ENCODE measurements around the gene CEBPG. TPM values are rescaled to one million over a fixed set of nuclear protein-coding genes. Genes with fewer than 3 reads are reported as not detected.

CEBPG gene
- total RNA-seq, 2 experiments from 2014 or later: 15.5 TPM

- no peak overlapping the region for H3K27ac ChIP-seq (ENCODE audit: low read depth in 1 of 2, low read length in 2 of 2)
- Mint-ChIP-seq H3K4me1 (ENCODE audit: low read depth) (no peaks in the 10 kb centered on the region), H3K36me3 (ENCODE audit: low read depth) (no peaks in the 10 kb centered on the region), H3K4me3 (no peak overlapping the region), H3K9me3 (no peaks in the 10 kb centered on the region), H3K27ac (no peak overlapping the region), H3K27me3 (peaks cover 71% of the 10 kb centered on the region)
- intact Hi-C loops (cut with DNase I, micrococcal nuclease): no loop called here
- H3K4me1 ChIP-seq (ENCODE audit: insufficient read depth, low read length): no peaks in the 10 kb centered on the region
- no peak overlapping the region for H3K4me3 ChIP-seq (ENCODE audit: low read length)
- DNase-seq (no peak), ATAC-seq (ENCODE audit: poor library complexity) (no peak)
- peaks cover 19 to 35% of the 10 kb centered on the region in 2 experiments for H3K27me3 ChIP-seq (ENCODE audit: control insufficient read depth in 1 of 2, insufficient read depth in 2 of 2, low read length in 2 of 2)
- H3K36me3 ChIP-seq (ENCODE audit: insufficient read depth, low read length): no peaks in the 10 kb centered on the region
- ChIA-PET CTCF (no interaction called here), POLR2A (no interaction called here)
- TF ChIP-seq CTCF (IDR thresholded peaks at IDR 0.05): no peak
- no peaks in the 10 kb centered on the region for H3K9me3 ChIP-seq (ENCODE audit: control insufficient read depth in 1 of 2, insufficient read depth in 1 of 2, low read length in 2 of 2)
Observed at GRCh38 chr19:33345163-33345562, 28.3 kb upstream of the CEBPG start.

- ATAC-seq (ENCODE audit: poor library complexity) (no peak), DNase-seq (no peak)
- H3K36me3 ChIP-seq (ENCODE audit: insufficient read depth, low read length): no peaks in the 10 kb centered on the region
- Mint-ChIP-seq H3K27me3 (peaks cover 65% of the 10 kb centered on the region), H3K4me1 (ENCODE audit: low read depth) (no peaks in the 10 kb centered on the region), H3K36me3 (ENCODE audit: low read depth) (no peaks in the 10 kb centered on the region), H3K4me3 (no peak overlapping the region), H3K9me3 (no peaks in the 10 kb centered on the region), H3K27ac (no peak overlapping the region)
- ChIA-PET CTCF (no interaction called here), POLR2A (interaction anchor here (1.0 kb wide), 1 partner anchor 27 kb away, joined by 3 read pairs; the partner anchor contains the start of gene CEBPG)
- peaks cover 19 to 35% of the 10 kb centered on the region in 2 experiments for H3K27me3 ChIP-seq (ENCODE audit: control insufficient read depth in 1 of 2, insufficient read depth in 2 of 2, low read length in 2 of 2)
- peaks cover 0 to 4% of the 10 kb centered on the region in 2 experiments for H3K9me3 ChIP-seq (ENCODE audit: control insufficient read depth in 1 of 2, insufficient read depth in 1 of 2, low read length in 2 of 2)
- H3K27ac ChIP-seq (ENCODE audit: low read depth in 1 of 2, low read length in 2 of 2): no peak overlapping the region
- no peak for TF ChIP-seq CTCF (IDR thresholded peaks at IDR 0.05)
- no peaks in the 10 kb centered on the region for H3K4me1 ChIP-seq (ENCODE audit: insufficient read depth, low read length)
- intact Hi-C loops (cut with DNase I, micrococcal nuclease): no loop called here
- no peak overlapping the region for H3K4me3 ChIP-seq (ENCODE audit: low read length)
Observed at GRCh38 chr19:33346665-33347064, 26.8 kb upstream of the CEBPG start.

- Mint-ChIP-seq H3K4me1 (ENCODE audit: low read depth) (no peaks in the 10 kb centered on the region), H3K27ac (no peak overlapping the region), H3K36me3 (ENCODE audit: low read depth) (no peaks in the 10 kb centered on the region), H3K27me3 (peaks cover 65% of the 10 kb centered on the region), H3K9me3 (no peaks in the 10 kb centered on the region), H3K4me3 (no peak overlapping the region)
- H3K27me3 ChIP-seq (ENCODE audit: control insufficient read depth in 1 of 2, insufficient read depth in 2 of 2, low read length in 2 of 2): peaks cover 19 to 35% of the 10 kb centered on the region in 2 experiments
- POLR2A ChIA-PET: no interaction called here
- peaks cover 0 to 4% of the 10 kb centered on the region in 2 experiments for H3K9me3 ChIP-seq (ENCODE audit: control insufficient read depth in 1 of 2, insufficient read depth in 1 of 2, low read length in 2 of 2)
- no peak for ATAC-seq (ENCODE audit: poor library complexity)
- intact Hi-C loops (cut with DNase I, micrococcal nuclease): no loop called here
- no peak for TF ChIP-seq CTCF (IDR thresholded peaks at IDR 0.05)
- H3K27ac ChIP-seq (ENCODE audit: low read depth in 1 of 2, low read length in 2 of 2): no peak overlapping the region
- DNase-seq: no peak
- H3K36me3 ChIP-seq (ENCODE audit: insufficient read depth, low read length): no peaks in the 10 kb centered on the region
- H3K4me3 ChIP-seq (ENCODE audit: low read length): no peak overlapping the region
- CTCF ChIA-PET: no interaction called here
- no peaks in the 10 kb centered on the region for H3K4me1 ChIP-seq (ENCODE audit: insufficient read depth, low read length)
Observed at GRCh38 chr19:33347300-33347699, 26.2 kb upstream of the CEBPG start.

Measured in CD4-positive, alpha-beta T cell (primary cell).